Measurements from ENCODE around the gene MGLL.

MGLL gene

DNA sequence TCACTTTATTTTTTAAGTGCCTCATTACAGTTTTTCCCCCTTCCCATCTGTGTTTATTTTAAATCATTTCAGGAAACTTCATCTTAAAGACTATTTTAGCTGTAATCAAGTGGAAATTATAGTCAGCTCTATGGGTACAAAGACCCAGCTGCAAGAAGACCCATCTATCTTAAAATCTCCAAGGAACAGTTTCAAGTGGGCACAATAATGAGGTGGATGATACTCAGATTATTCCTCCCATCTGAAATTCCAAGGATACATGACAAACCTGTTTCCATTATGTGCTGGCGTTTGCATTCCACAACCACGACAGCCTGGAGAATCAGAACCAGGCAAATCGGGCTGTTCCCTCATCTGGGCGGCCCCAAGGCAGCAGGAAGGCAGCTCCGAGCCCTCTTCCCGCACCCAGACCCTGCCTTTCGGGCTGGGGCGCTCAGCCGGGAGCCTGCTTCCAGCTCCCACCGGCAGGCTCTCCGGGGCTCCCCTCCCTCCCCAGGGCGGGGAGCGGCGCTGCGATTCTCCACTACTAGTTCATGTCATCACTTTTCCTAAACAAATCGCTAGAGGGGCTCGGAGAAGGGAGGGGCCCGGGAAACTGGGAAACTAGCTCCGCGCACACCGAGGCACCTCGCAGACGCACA lies at the start of gene MGLL:
Gene MGLL (minus strand): TSS at position 475 of the 641 bp plus-strand sequence. CDS start 197 bp downstream, at position 278.
- H3K36me3 ChIP-seq (ENCODE audit: control insufficient read depth, insufficient read depth, low read length), result peaks cover 3% of the 10 kb centered on the region
- peaks cover 8% of the 10 kb centered on the region for H3K4me1 ChIP-seq (ENCODE audit: control insufficient read depth, insufficient read depth, low read length)
- peak within 1 kb of the TSS; percentile 92 for H3K9ac ChIP-seq (ENCODE audit: low read length)
- H3K27me3 ChIP-seq (ENCODE audit: control insufficient read depth, insufficient read depth, low read length), result no peaks in the 10 kb centered on the region
- peak within 1 kb of the TSS; percentile 77 for H3K27ac ChIP-seq (ENCODE audit: low read depth, low read length)
- peak within 1 kb of the TSS; percentile 95 for H3K4me3 ChIP-seq (ENCODE audit: low read length)

DNA sequence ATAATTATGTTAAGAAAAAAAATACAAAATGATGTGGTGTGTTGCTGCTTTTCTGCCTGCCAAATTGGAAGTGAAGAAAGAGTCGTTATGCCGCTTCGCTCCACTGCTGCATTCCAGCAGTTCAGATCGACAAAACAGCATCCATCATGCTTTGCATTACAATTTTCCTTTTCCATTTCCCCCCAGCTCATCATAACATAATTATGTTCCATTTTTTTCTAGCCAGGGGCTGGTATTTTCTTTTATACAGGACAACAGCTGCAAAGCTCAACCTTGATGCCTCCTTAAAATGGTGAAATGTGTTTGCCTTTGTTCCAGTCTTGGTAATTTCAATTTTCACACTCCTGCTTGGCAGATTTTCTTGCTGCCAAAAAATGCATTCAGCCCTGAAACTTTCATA lies 47.8 kb upstream of the MGLL start:
- H3K4me1 ChIP-seq (ENCODE audit: control insufficient read depth, insufficient read depth, low read length), result no peaks in the 10 kb centered on the region
- no peaks in the 10 kb centered on the region for H3K27me3 ChIP-seq (ENCODE audit: control insufficient read depth, insufficient read depth, low read length)
- no peaks in the 10 kb centered on the region for H3K36me3 ChIP-seq (ENCODE audit: control insufficient read depth, insufficient read depth, low read length)
- no peak overlapping the region for H3K4me3 ChIP-seq (ENCODE audit: low read length)
- no peak overlapping the region for H3K27ac ChIP-seq (ENCODE audit: low read depth, low read length)
- no peak overlapping the region for H3K9ac ChIP-seq (ENCODE audit: low read length)

DNA sequence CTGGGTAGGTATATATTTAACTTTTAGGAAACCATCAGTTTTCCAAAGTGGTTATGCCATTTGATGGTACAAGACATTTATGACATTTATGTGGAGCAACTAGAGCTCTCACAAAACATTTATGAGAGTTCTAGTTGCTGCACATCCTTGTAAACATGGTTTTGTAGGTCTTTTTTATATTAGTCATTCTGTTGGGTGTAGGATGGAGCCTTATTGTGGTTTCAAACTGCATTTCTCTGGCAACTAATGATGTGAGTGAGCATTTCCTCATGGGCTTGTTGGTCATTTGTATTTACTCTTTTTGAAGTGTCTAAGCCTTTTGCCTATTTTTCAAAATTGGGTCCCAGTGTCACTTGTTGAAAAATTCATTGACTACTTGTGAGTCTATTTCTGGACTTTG lies 45.7 kb upstream of the MGLL start:
- H3K36me3 ChIP-seq (ENCODE audit: control insufficient read depth, insufficient read depth, low read length), result no peaks in the 10 kb centered on the region
- H3K27ac ChIP-seq (ENCODE audit: low read depth, low read length), result no peak overlapping the region
- H3K4me1 ChIP-seq (ENCODE audit: control insufficient read depth, insufficient read depth, low read length), result no peaks in the 10 kb centered on the region
- no peaks in the 10 kb centered on the region for H3K27me3 ChIP-seq (ENCODE audit: control insufficient read depth, insufficient read depth, low read length)
- no peak overlapping the region for H3K9ac ChIP-seq (ENCODE audit: low read length)
- no peak overlapping the region for H3K4me3 ChIP-seq (ENCODE audit: low read length)

DNA sequence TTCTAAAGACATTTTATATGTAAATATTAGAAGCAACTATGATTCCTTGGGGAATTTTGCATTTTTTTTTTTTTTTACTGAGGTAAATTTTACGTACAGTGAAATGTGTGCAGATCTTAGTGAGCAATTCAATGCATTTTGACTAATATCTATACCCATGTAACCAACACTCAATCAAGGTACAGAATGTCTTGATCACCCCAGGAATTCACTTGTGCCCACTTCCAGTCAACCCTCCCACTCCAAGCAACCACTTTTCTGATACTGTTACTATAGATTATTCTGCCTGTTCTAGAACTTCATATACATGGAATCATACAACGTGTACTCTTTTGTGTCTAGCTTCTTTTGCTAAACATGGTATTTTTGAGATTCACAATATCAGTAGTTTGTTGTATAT lies 45.1 kb upstream of the MGLL start:
- Histone ChIP-seq H3K9ac (ENCODE audit: low read length) (no peak overlapping the region), H3K36me3 (ENCODE audit: control insufficient read depth, insufficient read depth, low read length) (no peaks in the 10 kb centered on the region), H3K4me1 (ENCODE audit: control insufficient read depth, insufficient read depth, low read length) (no peaks in the 10 kb centered on the region), H3K27me3 (ENCODE audit: control insufficient read depth, insufficient read depth, low read length) (no peaks in the 10 kb centered on the region), H3K27ac (ENCODE audit: low read depth, low read length) (no peak overlapping the region), H3K4me3 (ENCODE audit: low read length) (no peak overlapping the region)

DNA sequence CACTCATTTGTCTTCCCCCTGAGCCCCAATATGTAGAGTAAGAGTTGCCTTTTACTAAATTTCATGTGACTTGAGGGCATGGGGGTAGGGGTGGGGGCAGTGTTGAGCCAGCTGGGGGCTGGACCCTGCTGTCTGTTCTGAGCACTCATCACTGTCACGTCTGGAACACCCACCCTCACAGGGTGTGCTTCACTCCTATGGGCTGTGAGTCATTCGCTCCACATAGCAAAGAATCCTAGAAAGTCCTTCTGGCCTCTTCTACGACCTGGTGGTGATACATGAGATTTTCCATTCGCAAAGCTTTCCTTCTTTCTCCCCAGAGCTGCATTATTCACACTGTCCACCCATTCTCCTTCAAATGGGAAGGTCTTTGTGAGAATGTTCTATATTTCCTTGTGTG lies 43.6 kb upstream of the MGLL start:
- H3K27ac ChIP-seq (ENCODE audit: low read depth, low read length), result no peak overlapping the region
- H3K36me3 ChIP-seq (ENCODE audit: control insufficient read depth, insufficient read depth, low read length), result no peaks in the 10 kb centered on the region
- H3K4me3 ChIP-seq (ENCODE audit: low read length), result no peak overlapping the region
- H3K27me3 ChIP-seq (ENCODE audit: control insufficient read depth, insufficient read depth, low read length), result no peaks in the 10 kb centered on the region
- H3K9ac ChIP-seq (ENCODE audit: low read length), result no peak overlapping the region
- H3K4me1 ChIP-seq (ENCODE audit: control insufficient read depth, insufficient read depth, low read length), result no peaks in the 10 kb centered on the region

DNA sequence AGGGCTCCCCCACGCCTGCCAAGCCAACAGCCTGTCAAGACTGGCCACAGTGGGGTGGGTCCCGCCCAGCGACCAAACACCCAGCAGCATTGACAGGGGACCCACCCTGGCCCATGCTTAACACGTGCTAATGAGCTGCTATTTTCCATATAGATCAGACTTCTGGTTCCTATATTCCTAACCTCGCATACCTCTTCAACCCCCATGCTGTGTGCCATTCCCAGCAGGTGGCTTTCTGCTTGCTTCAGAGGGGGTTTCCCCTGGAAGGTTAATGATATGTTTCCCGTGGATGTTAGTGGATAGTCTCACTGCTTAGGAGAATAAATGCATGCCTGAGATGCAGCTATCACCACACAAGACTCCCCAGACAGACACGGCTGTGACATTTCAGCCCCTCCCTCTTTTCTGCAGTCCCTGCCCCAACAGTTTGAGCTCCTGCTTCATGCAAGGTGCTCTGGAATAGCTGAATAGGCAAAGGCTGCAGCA lies 37.9 kb upstream of the MGLL start:
- no peak overlapping the region for H3K27ac ChIP-seq (ENCODE audit: low read depth, low read length)
- H3K36me3 ChIP-seq (ENCODE audit: control insufficient read depth, insufficient read depth, low read length), result no peaks in the 10 kb centered on the region
- H3K27me3 ChIP-seq (ENCODE audit: control insufficient read depth, insufficient read depth, low read length), result no peaks in the 10 kb centered on the region
- H3K4me1 ChIP-seq (ENCODE audit: control insufficient read depth, insufficient read depth, low read length), result no peaks in the 10 kb centered on the region
- no peak overlapping the region for H3K9ac ChIP-seq (ENCODE audit: low read length)
- H3K4me3 ChIP-seq (ENCODE audit: low read length), result no peak overlapping the region

DNA sequence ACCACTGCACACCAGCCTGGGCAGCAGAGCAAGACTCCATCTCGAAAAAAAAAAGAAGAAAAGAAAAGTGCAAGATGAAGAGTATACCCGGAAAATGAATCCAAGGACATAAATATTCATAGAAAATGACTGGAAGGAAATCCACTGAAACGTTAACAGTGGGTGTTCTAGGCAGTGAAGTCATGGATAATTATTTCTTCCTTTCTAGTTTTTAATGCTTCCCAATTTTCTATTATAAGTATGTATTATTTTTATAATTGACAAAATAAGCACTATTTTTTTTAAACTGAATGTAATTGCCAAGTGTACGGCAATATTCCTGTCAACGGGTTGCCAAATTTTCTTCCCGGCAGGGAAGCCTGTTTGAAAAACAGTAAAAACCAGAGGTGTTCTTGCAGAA lies 37.4 kb upstream of the MGLL start:
- Histone ChIP-seq H3K4me1 (ENCODE audit: control insufficient read depth, insufficient read depth, low read length) (no peaks in the 10 kb centered on the region), H3K27ac (ENCODE audit: low read depth, low read length) (no peak overlapping the region), H3K27me3 (ENCODE audit: control insufficient read depth, insufficient read depth, low read length) (no peaks in the 10 kb centered on the region), H3K4me3 (ENCODE audit: low read length) (no peak overlapping the region), H3K9ac (ENCODE audit: low read length) (no peak overlapping the region), H3K36me3 (ENCODE audit: control insufficient read depth, insufficient read depth, low read length) (no peaks in the 10 kb centered on the region)

DNA sequence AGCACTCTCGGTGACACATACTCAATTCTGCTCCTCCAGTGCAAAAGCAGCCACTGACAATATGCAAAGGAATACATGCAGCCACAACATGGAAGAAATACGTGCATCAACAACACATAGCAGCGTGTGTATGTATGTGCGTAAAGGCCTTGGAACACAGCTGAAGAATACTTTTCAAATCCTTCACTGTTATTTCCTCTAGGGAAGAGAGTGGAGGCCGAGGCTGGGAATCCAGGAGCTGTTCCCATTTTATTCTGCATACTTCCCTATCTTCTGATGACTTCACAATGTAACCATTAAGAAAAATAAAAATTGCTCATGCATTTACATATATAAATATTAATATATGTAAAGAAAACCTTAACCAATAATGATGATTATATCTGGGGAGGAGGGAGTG lies 36.6 kb upstream of the MGLL start:
- Histone ChIP-seq H3K27me3 (ENCODE audit: control insufficient read depth, insufficient read depth, low read length) (no peaks in the 10 kb centered on the region), H3K9ac (ENCODE audit: low read length) (no peak overlapping the region), H3K4me1 (ENCODE audit: control insufficient read depth, insufficient read depth, low read length) (no peaks in the 10 kb centered on the region), H3K4me3 (ENCODE audit: low read length) (no peak overlapping the region), H3K36me3 (ENCODE audit: control insufficient read depth, insufficient read depth, low read length) (no peaks in the 10 kb centered on the region), H3K27ac (ENCODE audit: low read depth, low read length) (no peak overlapping the region)

DNA sequence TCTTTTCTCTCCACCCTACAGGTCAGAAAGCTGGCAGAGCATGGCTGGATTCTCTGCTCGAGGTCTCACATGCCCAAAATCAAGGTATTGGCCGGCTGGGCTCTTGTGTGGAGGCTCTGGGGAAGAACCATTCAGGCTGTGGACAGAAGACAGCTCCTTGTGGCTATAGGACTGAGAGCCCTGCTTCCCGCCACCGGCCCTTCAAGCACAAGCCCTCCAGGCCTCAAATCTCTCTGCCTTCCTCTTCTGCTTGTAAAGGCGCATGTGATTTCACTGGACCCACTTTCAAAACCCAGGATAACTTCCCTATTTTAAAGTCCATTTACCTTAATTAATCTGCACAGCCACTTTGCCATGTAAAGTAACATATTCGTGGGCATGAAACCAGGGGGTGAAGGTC lies 36.2 kb upstream of the MGLL start:
- H3K9ac ChIP-seq (ENCODE audit: low read length), result no peak overlapping the region
- H3K36me3 ChIP-seq (ENCODE audit: control insufficient read depth, insufficient read depth, low read length), result no peaks in the 10 kb centered on the region
- no peaks in the 10 kb centered on the region for H3K27me3 ChIP-seq (ENCODE audit: control insufficient read depth, insufficient read depth, low read length)
- no peak overlapping the region for H3K27ac ChIP-seq (ENCODE audit: low read depth, low read length)
- H3K4me3 ChIP-seq (ENCODE audit: low read length), result no peak overlapping the region
- no peaks in the 10 kb centered on the region for H3K4me1 ChIP-seq (ENCODE audit: control insufficient read depth, insufficient read depth, low read length)

DNA sequence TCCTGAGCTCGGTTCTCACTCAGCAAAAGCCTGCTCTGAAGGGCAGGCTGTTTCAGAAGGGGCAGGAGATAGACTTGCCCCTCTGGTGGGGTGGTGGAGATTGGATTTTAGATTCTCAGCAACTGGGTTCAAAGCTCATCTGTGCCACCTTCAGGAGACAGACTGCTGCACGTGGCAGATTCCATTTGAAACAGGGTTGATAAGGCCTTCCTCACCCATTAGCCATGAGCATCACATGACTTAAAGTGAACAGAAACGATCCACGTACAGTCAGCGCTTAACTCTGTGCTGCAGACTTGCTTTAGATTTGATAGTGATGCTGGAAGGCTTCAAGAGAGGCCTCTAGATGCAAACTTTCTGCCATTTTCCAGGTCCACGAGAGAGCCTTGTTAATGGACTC lies 35.0 kb upstream of the MGLL start:
- H3K27me3 ChIP-seq (ENCODE audit: control insufficient read depth, insufficient read depth, low read length), result no peaks in the 10 kb centered on the region

DNA sequence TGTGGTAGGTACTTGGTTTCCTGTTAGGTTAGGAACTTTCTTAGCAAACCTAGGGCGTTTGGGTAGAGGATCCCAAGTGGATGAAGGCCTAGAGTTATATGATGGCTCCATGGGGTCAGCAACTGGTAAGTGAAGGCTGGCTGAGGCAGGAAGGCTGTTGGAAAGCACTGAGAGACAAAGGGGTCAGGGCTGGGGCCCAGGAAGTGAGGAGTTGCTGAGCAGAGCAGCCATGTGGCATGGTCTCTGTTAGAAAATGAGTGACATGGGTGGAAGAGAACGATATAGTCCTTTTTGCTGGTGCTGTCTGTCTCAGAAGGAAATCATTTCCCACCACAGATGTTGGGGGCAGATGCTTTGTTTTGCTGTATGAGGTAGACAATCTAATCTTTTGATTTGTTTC lies 34.5 kb upstream of the MGLL start:
- H3K4me1 ChIP-seq (ENCODE audit: control insufficient read depth, insufficient read depth, low read length), result no peaks in the 10 kb centered on the region
- H3K27me3 ChIP-seq (ENCODE audit: control insufficient read depth, insufficient read depth, low read length), result no peaks in the 10 kb centered on the region
- H3K9ac ChIP-seq (ENCODE audit: low read length), result no peak overlapping the region
- no peak overlapping the region for H3K4me3 ChIP-seq (ENCODE audit: low read length)
- H3K27ac ChIP-seq (ENCODE audit: low read depth, low read length), result no peak overlapping the region
- H3K36me3 ChIP-seq (ENCODE audit: control insufficient read depth, insufficient read depth, low read length), result no peaks in the 10 kb centered on the region

More for the DNA sequence above, 35.0 kb upstream of the MGLL start:
- no peaks in the 10 kb centered on the region for H3K4me1 ChIP-seq (ENCODE audit: control insufficient read depth, insufficient read depth, low read length)
- H3K9ac ChIP-seq (ENCODE audit: low read length), result no peak overlapping the region
- no peaks in the 10 kb centered on the region for H3K36me3 ChIP-seq (ENCODE audit: control insufficient read depth, insufficient read depth, low read length)
- H3K27ac ChIP-seq (ENCODE audit: low read depth, low read length), result no peak overlapping the region
- H3K4me3 ChIP-seq (ENCODE audit: low read length), result no peak overlapping the region

DNA sequence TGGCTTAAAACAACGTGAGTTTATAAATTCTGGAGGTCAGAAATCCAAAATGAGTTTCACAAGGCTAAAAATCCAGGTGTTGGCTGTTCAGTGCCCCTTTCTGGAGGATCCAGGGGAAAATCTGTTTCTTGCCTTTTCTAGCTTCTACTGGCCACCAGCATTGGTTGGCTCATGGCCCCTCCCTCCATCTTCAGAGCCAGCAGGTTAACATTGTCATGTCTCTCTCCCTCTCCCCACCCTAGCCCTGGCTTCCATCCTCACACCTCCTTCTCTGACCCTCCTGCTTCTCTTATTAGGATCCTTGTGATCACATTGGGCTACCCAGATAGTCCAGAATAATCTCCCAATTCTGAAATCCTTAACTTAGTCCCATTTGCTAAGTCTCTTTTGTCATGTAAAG lies 32.9 kb upstream of the MGLL start:
- H3K4me1 ChIP-seq (ENCODE audit: control insufficient read depth, insufficient read depth, low read length), result no peaks in the 10 kb centered on the region
- no peaks in the 10 kb centered on the region for H3K27me3 ChIP-seq (ENCODE audit: control insufficient read depth, insufficient read depth, low read length)
- H3K36me3 ChIP-seq (ENCODE audit: control insufficient read depth, insufficient read depth, low read length), result no peaks in the 10 kb centered on the region
- H3K9ac ChIP-seq (ENCODE audit: low read length), result no peak overlapping the region
- no peak overlapping the region for H3K27ac ChIP-seq (ENCODE audit: low read depth, low read length)
- no peak overlapping the region for H3K4me3 ChIP-seq (ENCODE audit: low read length)

DNA sequence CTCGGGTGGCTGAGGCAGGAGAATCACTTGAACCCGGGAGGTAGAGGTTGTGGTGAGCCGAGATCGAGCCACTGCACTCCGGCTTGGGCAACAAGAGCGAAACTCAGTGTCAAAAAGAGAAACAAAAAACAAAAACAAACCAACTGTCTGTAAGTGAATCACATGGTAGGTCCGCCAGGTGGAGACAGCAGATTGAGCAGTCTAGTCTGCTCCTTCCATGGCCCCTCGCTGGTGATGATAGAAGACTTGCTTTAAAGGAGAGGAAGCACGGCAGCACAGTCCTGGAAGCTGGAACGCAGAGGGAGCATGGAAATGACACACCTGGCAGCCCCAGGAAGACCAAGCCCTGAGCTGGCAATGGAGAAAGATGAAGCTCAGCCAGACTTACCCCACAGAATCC lies 31.4 kb upstream of the MGLL start:
- Histone ChIP-seq H3K4me3 (ENCODE audit: low read length) (no peak overlapping the region), H3K36me3 (ENCODE audit: control insufficient read depth, insufficient read depth, low read length) (no peaks in the 10 kb centered on the region), H3K27ac (ENCODE audit: low read depth, low read length) (no peak overlapping the region), H3K27me3 (ENCODE audit: control insufficient read depth, insufficient read depth, low read length) (no peaks in the 10 kb centered on the region), H3K9ac (ENCODE audit: low read length) (no peak overlapping the region), H3K4me1 (ENCODE audit: control insufficient read depth, insufficient read depth, low read length) (no peaks in the 10 kb centered on the region)
